ENCODE results near the gene AP2A1. TPM values are rescaled to one million over a fixed set of nuclear protein-coding genes. Genes with fewer than 3 reads are reported as not detected.

The AP2A1 gene
- total and polyA plus RNA-seq, 10 of the 15 experiments (the other 5 are each of a cell fraction or from before 2014, with no cell fraction given) = 0.68 to 78.8 (median 33.8) TPM

- Histone ChIP-seq H3K9ac (ENCODE audit: control insufficient read depth, insufficient read depth, low read length) (no peak overlapping the region), H3K36me3 (ENCODE audit: control insufficient read depth in 2 of 2, insufficient read depth in 2 of 2, low read length in 1 of 2) (peaks cover 11 to 20% of the 10 kb centered on the region in 2 experiments; a peak in 3 of 4 replicates), H3K4me1 (ENCODE audit: control insufficient read depth, insufficient read depth, low read length) (no peaks in the 10 kb centered on the region), H4K20me1 (ENCODE audit: control insufficient read depth, insufficient read depth) (no peaks in the 10 kb centered on the region), H3K9me3 (replicated peaks; ENCODE audit: control insufficient read depth, insufficient read depth, low read length) (no peaks in the 10 kb centered on the region), H3K4me3 (no peak overlapping the region), H3K79me2 (ENCODE audit: control insufficient read depth, insufficient read depth, low read length) (no peaks in the 10 kb centered on the region), H2AFZ (ENCODE audit: control insufficient read depth, low read depth, low read length) (no peak overlapping the region), H3K4me2 (ENCODE audit: control insufficient read depth, insufficient read depth) (no peak overlapping the region), H3K27me3 (replicated peaks in 1 of 2; ENCODE audit: control insufficient read depth in 2 of 2, insufficient read depth in 2 of 2, low read length in 1 of 2) (no peaks in the 10 kb centered on the region), H3K27ac (ENCODE audit: control insufficient read depth, insufficient read depth) (no peak overlapping the region)
- intact Hi-C loops (cut with micrococcal nuclease; ENCODE audit: unreplicated experiment) = no loop called here
- DNase-seq (ENCODE audit: low read depth, low spot score) (no peak), ATAC-seq (no peak), FAIRE-seq (no peak)
- in situ Hi-C loops (cut with MboI) = no loop called here
- BruUV-seq (replicated peaks) = no TSS peak
- 97% methylated on average over 9 of the region's 9 CpGs for WGBS (ENCODE audit: insufficient coverage, insufficient replicate concordance, low lambda C conversion rate, missing lambda C conversion rate)
- RAD21 ChIA-PET (ENCODE audit: unreplicated experiment) = no interaction called here
- CTCF ChIA-PET = no interaction called here
- POLR2A ChIA-PET = no interaction called here
- SMC1A ChIA-PET (ENCODE audit: uncharacterized antibody, unreplicated experiment) = no interaction called here
- TF ChIP-seq, protein P1, sequence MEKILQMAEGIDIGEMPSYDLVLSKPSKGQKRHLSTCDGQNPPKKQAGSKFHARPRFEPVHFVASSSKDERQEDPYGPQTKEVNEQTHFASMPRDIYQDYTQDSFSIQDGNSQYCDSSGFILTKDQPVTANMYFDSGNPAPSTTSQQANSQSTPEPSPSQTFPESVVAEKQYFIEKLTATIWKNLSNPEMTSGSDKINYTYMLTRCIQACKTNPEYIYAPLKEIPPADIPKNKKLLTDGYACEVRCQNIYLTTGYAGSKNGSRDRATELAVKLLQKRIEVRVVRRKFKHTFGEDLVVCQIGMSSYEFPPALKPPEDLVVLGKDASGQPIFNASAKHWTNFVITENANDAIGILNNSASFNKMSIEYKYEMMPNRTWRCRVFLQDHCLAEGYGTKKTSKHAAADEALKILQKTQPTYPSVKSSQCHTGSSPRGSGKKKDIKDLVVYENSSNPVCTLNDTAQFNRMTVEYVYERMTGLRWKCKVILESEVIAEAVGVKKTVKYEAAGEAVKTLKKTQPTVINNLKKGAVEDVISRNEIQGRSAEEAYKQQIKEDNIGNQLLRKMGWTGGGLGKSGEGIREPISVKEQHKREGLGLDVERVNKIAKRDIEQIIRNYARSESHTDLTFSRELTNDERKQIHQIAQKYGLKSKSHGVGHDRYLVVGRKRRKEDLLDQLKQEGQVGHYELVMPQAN (conservative IDR thresholded peaks at IDR 0.05) = no peak
- TF ChIP-seq RAD51 (IDR thresholded peaks at IDR 0.05) (no peak), ZNF622 (IDR thresholded peaks at IDR 0.05) (no peak), USF2 (IDR thresholded peaks at IDR 0.05; ENCODE audit: borderline replicate concordance, low read depth, low read length) (no peak), ZBTB40 (IDR thresholded peaks at IDR 0.05; ENCODE audit: borderline replicate concordance) (no peak), POLR2AphosphoS5 (IDR thresholded peaks at IDR 0.05; ENCODE audit: low read length) (no peak), CREM (IDR thresholded peaks at IDR 0.05; ENCODE audit: low read depth) (no peak), E2F4 (IDR thresholded peaks at IDR 0.05; ENCODE audit: low read depth, low read length) (no peak), SMAD1 (IDR thresholded peaks at IDR 0.05; ENCODE audit: low read depth, partially characterized antibody) (no peak)
- TF ChIP-seq, protein P2, sequence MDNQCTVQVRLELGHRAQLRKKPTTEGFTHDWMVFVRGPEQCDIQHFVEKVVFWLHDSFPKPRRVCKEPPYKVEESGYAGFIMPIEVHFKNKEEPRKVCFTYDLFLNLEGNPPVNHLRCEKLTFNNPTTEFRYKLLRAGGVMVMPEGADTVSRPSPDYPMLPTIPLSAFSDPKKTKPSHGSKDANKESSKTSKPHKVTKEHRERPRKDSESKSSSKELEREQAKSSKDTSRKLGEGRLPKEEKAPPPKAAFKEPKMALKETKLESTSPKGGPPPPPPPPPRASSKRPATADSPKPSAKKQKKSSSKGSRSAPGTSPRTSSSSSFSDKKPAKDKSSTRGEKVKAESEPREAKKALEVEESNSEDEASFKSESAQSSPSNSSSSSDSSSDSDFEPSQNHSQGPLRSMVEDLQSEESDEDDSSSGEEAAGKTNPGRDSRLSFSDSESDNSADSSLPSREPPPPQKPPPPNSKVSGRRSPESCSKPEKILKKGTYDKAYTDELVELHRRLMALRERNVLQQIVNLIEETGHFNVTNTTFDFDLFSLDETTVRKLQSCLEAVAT (IDR thresholded peaks at IDR 0.05) = no peak
- TF ChIP-seq, protein P3, sequence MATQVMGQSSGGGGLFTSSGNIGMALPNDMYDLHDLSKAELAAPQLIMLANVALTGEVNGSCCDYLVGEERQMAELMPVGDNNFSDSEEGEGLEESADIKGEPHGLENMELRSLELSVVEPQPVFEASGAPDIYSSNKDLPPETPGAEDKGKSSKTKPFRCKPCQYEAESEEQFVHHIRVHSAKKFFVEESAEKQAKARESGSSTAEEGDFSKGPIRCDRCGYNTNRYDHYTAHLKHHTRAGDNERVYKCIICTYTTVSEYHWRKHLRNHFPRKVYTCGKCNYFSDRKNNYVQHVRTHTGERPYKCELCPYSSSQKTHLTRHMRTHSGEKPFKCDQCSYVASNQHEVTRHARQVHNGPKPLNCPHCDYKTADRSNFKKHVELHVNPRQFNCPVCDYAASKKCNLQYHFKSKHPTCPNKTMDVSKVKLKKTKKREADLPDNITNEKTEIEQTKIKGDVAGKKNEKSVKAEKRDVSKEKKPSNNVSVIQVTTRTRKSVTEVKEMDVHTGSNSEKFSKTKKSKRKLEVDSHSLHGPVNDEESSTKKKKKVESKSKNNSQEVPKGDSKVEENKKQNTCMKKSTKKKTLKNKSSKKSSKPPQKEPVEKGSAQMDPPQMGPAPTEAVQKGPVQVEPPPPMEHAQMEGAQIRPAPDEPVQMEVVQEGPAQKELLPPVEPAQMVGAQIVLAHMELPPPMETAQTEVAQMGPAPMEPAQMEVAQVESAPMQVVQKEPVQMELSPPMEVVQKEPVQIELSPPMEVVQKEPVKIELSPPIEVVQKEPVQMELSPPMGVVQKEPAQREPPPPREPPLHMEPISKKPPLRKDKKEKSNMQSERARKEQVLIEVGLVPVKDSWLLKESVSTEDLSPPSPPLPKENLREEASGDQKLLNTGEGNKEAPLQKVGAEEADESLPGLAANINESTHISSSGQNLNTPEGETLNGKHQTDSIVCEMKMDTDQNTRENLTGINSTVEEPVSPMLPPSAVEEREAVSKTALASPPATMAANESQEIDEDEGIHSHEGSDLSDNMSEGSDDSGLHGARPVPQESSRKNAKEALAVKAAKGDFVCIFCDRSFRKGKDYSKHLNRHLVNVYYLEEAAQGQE (IDR thresholded peaks at IDR 0.05; ENCODE audit: low read depth, low read length) = no peak
Measured at GRCh38 chr19:49790866-49791265, 24.1 kb downstream of the AP2A1 start.

Data from GM12878 (cell line).